Mucosa of rectum (tissue), 2 donors: ENCODE results near the gene CHCHD6.

Experiments
- H3K27ac ChIP-seq, 2 donors: one replicate each; pipeline ENCODE4 v1.7.0; 2013; ENCODE audit warnings: inconsistent platforms in 2 of 2, low read depth in 2 of 2, low read length in 2 of 2
- H3K27me3 ChIP-seq, 2 donors: one replicate each; pipeline ENCODE4 v1.7.0; 2013; ENCODE audit warnings: low read length in 2 of 2; ENCODE audit not compliant: control insufficient read depth in 2 of 2, insufficient read depth in 2 of 2
- H3K36me3 ChIP-seq, 2 donors: one replicate each; pipeline ENCODE4 v1.7.0; 2013; ENCODE audit warnings: low read length in 2 of 2; ENCODE audit not compliant: control insufficient read depth in 2 of 2, insufficient read depth in 2 of 2
- H3K4me1 ChIP-seq, 2 donors: one replicate each; pipeline ENCODE4 v1.7.0; 2013; ENCODE audit warnings: low read length in 2 of 2, mild to moderate bottlenecking in 1 of 2; ENCODE audit not compliant: control insufficient read depth in 2 of 2, insufficient read depth in 2 of 2
- H3K4me3 ChIP-seq, 2 donors: one replicate each; pipeline ENCODE4 v1.7.0; 2013; ENCODE audit warnings: low read length in 2 of 2
- H3K9ac ChIP-seq, 2 donors: one replicate each; pipeline ENCODE4 v1.7.0; 2013; ENCODE audit warnings: low read length in 2 of 2, low read depth in 1 of 2, mild to moderate bottlenecking in 1 of 2
- H3K9me3 ChIP-seq, 2 donors: one replicate each; pipeline ENCODE4 v1.7.0; 2013; ENCODE audit warnings: low read length in 2 of 2; ENCODE audit not compliant: control insufficient read depth in 2 of 2
- donor health status: healthy.
- donor health status: Normal muscosa, but diverticular disease.

Gene CHCHD6

GRCh38 chr3:126924458-126924857 is 220.4 kb downstream of the CHCHD6 start:
- Histone ChIP-seq H3K27me3 (no peaks in the 10 kb centered on the region), H3K4me3 (no peak overlapping the region), H3K4me1 (peaks cover 5 to 12% of the 10 kb centered on the region in 2 donors), H3K9me3 (no peaks in the 10 kb centered on the region), H3K36me3 (no peaks in the 10 kb centered on the region), H3K27ac (no peak overlapping the region), H3K9ac (no peak overlapping the region)

GRCh38 chr3:126925411-126926171 is 221.6 kb downstream of the CHCHD6 start:
- H3K9ac ChIP-seq, result no peak overlapping the region

GRCh38 chr3:126926684-126927400 is 222.8 kb downstream of the CHCHD6 start:
- Histone ChIP-seq H3K27me3 (no peaks in the 10 kb centered on the region), H3K27ac (no peak overlapping the region), H3K4me1 (peaks cover 5 to 7% of the 10 kb centered on the region in 2 donors), H3K4me3 (peak overlapping the region in 1 of 2 donors; percentile 10), H3K9ac (no peak overlapping the region), H3K36me3 (no peaks in the 10 kb centered on the region), H3K9me3 (no peaks in the 10 kb centered on the region)

More at GRCh38 chr3:126925411-126926171, 221.6 kb downstream of the CHCHD6 start:
- H3K27me3 ChIP-seq, result no peaks in the 10 kb centered on the region
- H3K9me3 ChIP-seq, result no peaks in the 10 kb centered on the region
- no peaks in the 10 kb centered on the region for H3K36me3 ChIP-seq
- no peak overlapping the region for H3K27ac ChIP-seq
- peaks cover 5 to 12% of the 10 kb centered on the region in 2 donors for H3K4me1 ChIP-seq
- no peak overlapping the region for H3K4me3 ChIP-seq

GRCh38 chr3:126927401-126927750 is 223.3 kb downstream of the CHCHD6 start:
- Histone ChIP-seq H3K27ac (no peak overlapping the region), H3K9ac (no peak overlapping the region)

GRCh38 chr3:126927846-126928245 is 223.8 kb downstream of the CHCHD6 start:
- no peaks in the 10 kb centered on the region for H3K36me3 ChIP-seq
- no peak overlapping the region for H3K4me3 ChIP-seq
- H3K27me3 ChIP-seq, result no peaks in the 10 kb centered on the region
- peaks cover 5 to 7% of the 10 kb centered on the region in 2 donors for H3K4me1 ChIP-seq
- H3K9ac ChIP-seq, result no peak overlapping the region
- no peak overlapping the region for H3K27ac ChIP-seq
- H3K9me3 ChIP-seq, result no peaks in the 10 kb centered on the region

More at GRCh38 chr3:126927401-126927750, 223.3 kb downstream of the CHCHD6 start:
- no peaks in the 10 kb centered on the region for H3K9me3 ChIP-seq
- peaks cover 5 to 7% of the 10 kb centered on the region in 2 donors for H3K4me1 ChIP-seq
- H3K4me3 ChIP-seq, result no peak overlapping the region
- no peaks in the 10 kb centered on the region for H3K36me3 ChIP-seq
- H3K27me3 ChIP-seq, result no peaks in the 10 kb centered on the region

GRCh38 chr3:126928921-126929474 is 225.0 kb downstream of the CHCHD6 start:
- no peak overlapping the region for H3K4me3 ChIP-seq
- no peak overlapping the region for H3K27ac ChIP-seq
- H3K9me3 ChIP-seq, result no peaks in the 10 kb centered on the region
- H3K27me3 ChIP-seq, result no peaks in the 10 kb centered on the region
- H3K4me1 ChIP-seq, result peaks cover 5 to 7% of the 10 kb centered on the region in 2 donors
- H3K36me3 ChIP-seq, result no peaks in the 10 kb centered on the region
- no peak overlapping the region for H3K9ac ChIP-seq

GRCh38 chr3:126930936-126931600 is 227.0 kb downstream of the CHCHD6 start:
- Histone ChIP-seq H3K4me3 (no peak overlapping the region), H3K9ac (no peak overlapping the region), H3K36me3 (no peaks in the 10 kb centered on the region), H3K27me3 (no peaks in the 10 kb centered on the region), H3K9me3 (no peaks in the 10 kb centered on the region), H3K4me1 (no peaks in the 10 kb centered on the region), H3K27ac (no peak overlapping the region)

GRCh38 chr3:126931806-126932187 is 227.8 kb downstream of the CHCHD6 start:
- H3K36me3 ChIP-seq, result no peaks in the 10 kb centered on the region
- H3K4me3 ChIP-seq, result no peak overlapping the region
- H3K9ac ChIP-seq, result no peak overlapping the region
- no peaks in the 10 kb centered on the region for H3K4me1 ChIP-seq
- no peak overlapping the region for H3K27ac ChIP-seq
- no peaks in the 10 kb centered on the region for H3K27me3 ChIP-seq
- no peaks in the 10 kb centered on the region for H3K9me3 ChIP-seq

- H3K9me3 ChIP-seq, result no peaks in the 10 kb centered on the region
- H3K36me3 ChIP-seq, result no peaks in the 10 kb centered on the region
- no peak overlapping the region for H3K27ac ChIP-seq
- no peaks in the 10 kb centered on the region for H3K4me1 ChIP-seq
- H3K4me3 ChIP-seq, result no peak overlapping the region
- no peaks in the 10 kb centered on the region for H3K27me3 ChIP-seq
- no peak overlapping the region for H3K9ac ChIP-seq
These were observed 228.3 kb downstream of the CHCHD6 start for GRCh38 chr3:126932188-126932931.
